ENCODE results near the gene PPARA.

- TF ChIP-seq CTCF (IDR thresholded peaks at IDR 0.05), result no peak
- no peak for TF ChIP-seq ZFX (IDR thresholded peaks at IDR 0.05; ENCODE audit: borderline replicate concordance)
Measured at GRCh38 chr22:46246178-46246577, 95.9 kb downstream of the PPARA start.
